ELF-1 (cell line): Measurements from ENCODE around the gene CPA2.

ENCODE experiments used
- DNase-seq: peaks from one replicate; pipeline ENCODE4 v3.0.0-alpha.2; 2016; ENCODE audit warnings: low read depth, low spot score

CPA2 gene

GRCh38 chr7:130254555-130254954, 12.1 kb upstream of the CPA2 start:
- peak; percentile 35 for DNase-seq

GRCh38 chr7:130256704-130257103, 10.0 kb upstream of the CPA2 start:
- peak; percentile 54 for DNase-seq

- no peak for DNase-seq
These were observed 8.1 kb upstream of the CPA2 start for GRCh38 chr7:130258494-130259078.

GRCh38 chr7:130262448-130262847, 4.2 kb upstream of the CPA2 start:
- DNase-seq = no peak

- DNase-seq = peak; percentile 40
These were observed 3.5 kb upstream of the CPA2 start for GRCh38 chr7:130263130-130263529.

GRCh38 chr7:130266961-130267321, 278 bp downstream of the CPA2 start:
- no peak for DNase-seq

GRCh38 chr7:130268463-130269317, 2.0 kb downstream of the CPA2 start:
- DNase-seq = no peak

GRCh38 chr7:130269318-130269694, 2.6 kb downstream of the CPA2 start:
- no peak for DNase-seq

- no peak for DNase-seq
These were observed 4.5 kb downstream of the CPA2 start for GRCh38 chr7:130270947-130271800.

GRCh38 chr7:130272381-130273080, 5.9 kb downstream of the CPA2 start:
- peak; percentile 59 for DNase-seq

- peak; percentile 95 for DNase-seq
These were observed 6.6 kb downstream of the CPA2 start for GRCh38 chr7:130273081-130273932.

GRCh38 chr7:130273933-130274255, 7.2 kb downstream of the CPA2 start:
- DNase-seq = peak; percentile 34

GRCh38 chr7:130274296-130274695, 7.6 kb downstream of the CPA2 start:
- no peak for DNase-seq

- peak; percentile 41 for DNase-seq
These were observed 8.4 kb downstream of the CPA2 start for GRCh38 chr7:130274983-130275591.

- no peak for DNase-seq
These were observed 9.2 kb downstream of the CPA2 start for GRCh38 chr7:130275826-130276297.

GRCh38 chr7:130276796-130277762, 10.4 kb downstream of the CPA2 start:
- DNase-seq = no peak

- peak; percentile 74 for DNase-seq
These were observed 11.3 kb downstream of the CPA2 start for GRCh38 chr7:130277763-130278643.

GRCh38 chr7:130278860-130279259, 12.2 kb downstream of the CPA2 start:
- no peak for DNase-seq
